ENCODE measurements around the gene PTGES2.
"Not testable (repeated sequence)": the region's sequence is repeated elsewhere in the genome, so short reads cannot be mapped to it uniquely, and the experiment has no call there.

PTGES2 gene

GRCh38 chr9:128113526-128114325 lies 13.8 kb downstream of the PTGES2 start:
- DNase-seq (ENCODE audit: insufficient read length, low spot score) (no peak), FAIRE-seq (no peak)
- TF ChIP-seq PAX5 (IDR thresholded peaks at IDR 0.05; ENCODE audit: insufficient read depth, low read length, severe bottlenecking) (no peak), POU2F2 (IDR thresholded peaks at IDR 0.05; ENCODE audit: low read depth, low read length) (no peak), POLR2A (IDR thresholded peaks at IDR 0.05; ENCODE audit: low read depth, low read length) (no peak), SPI1 (IDR thresholded peaks at IDR 0.05; ENCODE audit: low read depth, low read length) (no peak), TAF1 (IDR thresholded peaks at IDR 0.05; ENCODE audit: low read depth, low read length) (no peak), POLR2AphosphoS5 (IDR thresholded peaks at IDR 0.05; ENCODE audit: low read depth, low read length) (no peak)

GRCh38 chr9:128111726-128112125 lies 15.8 kb downstream of the PTGES2 start:
- FAIRE-seq; DNase-seq (ENCODE audit: insufficient read length, low spot score): not testable (repeated sequence)

- no peak for FAIRE-seq
These were observed 18.3 kb downstream of the PTGES2 start for GRCh38 chr9:128109050-128109709.

GRCh38 chr9:128108269-128109049 lies 19.1 kb downstream of the PTGES2 start:
- TF ChIP-seq SPI1 (IDR thresholded peaks at IDR 0.05; ENCODE audit: low read depth, low read length): no peak
- no peak for TF ChIP-seq PAX5 (IDR thresholded peaks at IDR 0.05; ENCODE audit: insufficient read depth, low read length, severe bottlenecking)
- TF ChIP-seq POLR2AphosphoS5 (IDR thresholded peaks at IDR 0.05; ENCODE audit: low read depth, low read length): no peak
- no peak for TF ChIP-seq POU2F2 (IDR thresholded peaks at IDR 0.05; ENCODE audit: low read depth, low read length)
- no peak for TF ChIP-seq POLR2A (IDR thresholded peaks at IDR 0.05; ENCODE audit: low read depth, low read length)
- no peak for TF ChIP-seq TAF1 (IDR thresholded peaks at IDR 0.05; ENCODE audit: low read depth, low read length)
- DNase-seq (ENCODE audit: insufficient read length, low spot score): no peak
- FAIRE-seq: no peak

More at GRCh38 chr9:128109050-128109709, 18.3 kb downstream of the PTGES2 start:
- TF ChIP-seq POLR2A (IDR thresholded peaks at IDR 0.05; ENCODE audit: low read depth, low read length) (no peak), POU2F2 (IDR thresholded peaks at IDR 0.05; ENCODE audit: low read depth, low read length) (no peak), PAX5 (IDR thresholded peaks at IDR 0.05; ENCODE audit: insufficient read depth, low read length, severe bottlenecking) (no peak), SPI1 (IDR thresholded peaks at IDR 0.05; ENCODE audit: low read depth, low read length) (no peak), TAF1 (IDR thresholded peaks at IDR 0.05; ENCODE audit: low read depth, low read length) (no peak)
- DNase-seq (ENCODE audit: insufficient read length, low spot score): no peak

GRCh38 chr9:128107468-128108268 lies 19.9 kb downstream of the PTGES2 start:
- no peak for FAIRE-seq
- TF ChIP-seq SPI1 (IDR thresholded peaks at IDR 0.05; ENCODE audit: low read depth, low read length) (no peak), POU2F2 (IDR thresholded peaks at IDR 0.05; ENCODE audit: low read depth, low read length) (no peak), POLR2AphosphoS5 (IDR thresholded peaks at IDR 0.05; ENCODE audit: low read depth, low read length) (no peak), PAX5 (IDR thresholded peaks at IDR 0.05; ENCODE audit: insufficient read depth, low read length, severe bottlenecking) (no peak), POLR2A (IDR thresholded peaks at IDR 0.05; ENCODE audit: low read depth, low read length) (no peak; the same call in 1 of the 2 replicates), TAF1 (IDR thresholded peaks at IDR 0.05; ENCODE audit: low read depth, low read length) (no peak)
- no peak for DNase-seq (ENCODE audit: insufficient read length, low spot score)

- DNase-seq (ENCODE audit: insufficient read length, low spot score) (no peak), FAIRE-seq (no peak)
- TF ChIP-seq POU2F2 (IDR thresholded peaks at IDR 0.05; ENCODE audit: low read depth, low read length) (no peak), PAX5 (IDR thresholded peaks at IDR 0.05; ENCODE audit: insufficient read depth, low read length, severe bottlenecking) (no peak), TAF1 (IDR thresholded peaks at IDR 0.05; ENCODE audit: low read depth, low read length) (no peak), SPI1 (IDR thresholded peaks at IDR 0.05; ENCODE audit: low read depth, low read length) (no peak), POLR2A (IDR thresholded peaks at IDR 0.05; ENCODE audit: low read depth, low read length) (no peak), POLR2AphosphoS5 (IDR thresholded peaks at IDR 0.05; ENCODE audit: low read depth, low read length) (no peak)
These were observed 20.5 kb downstream of the PTGES2 start for GRCh38 chr9:128106940-128107467.

GRCh38 chr9:128106181-128106939 lies 21.2 kb downstream of the PTGES2 start:
- DNase-seq (ENCODE audit: insufficient read length, low spot score) (no peak), FAIRE-seq (no peak)
- TF ChIP-seq PAX5 (IDR thresholded peaks at IDR 0.05; ENCODE audit: insufficient read depth, low read length, severe bottlenecking) (no peak), POLR2AphosphoS5 (IDR thresholded peaks at IDR 0.05; ENCODE audit: low read depth, low read length) (no peak), POU2F2 (IDR thresholded peaks at IDR 0.05; ENCODE audit: low read depth, low read length) (no peak), SPI1 (IDR thresholded peaks at IDR 0.05; ENCODE audit: low read depth, low read length) (no peak), TAF1 (IDR thresholded peaks at IDR 0.05; ENCODE audit: low read depth, low read length) (no peak), POLR2A (IDR thresholded peaks at IDR 0.05; ENCODE audit: low read depth, low read length) (no peak)

GRCh38 chr9:128105538-128106175 lies 21.9 kb downstream of the PTGES2 start:
- DNase-seq (ENCODE audit: insufficient read length, low spot score) (no peak), FAIRE-seq (no peak)
- TF ChIP-seq PAX5 (IDR thresholded peaks at IDR 0.05; ENCODE audit: insufficient read depth, low read length, severe bottlenecking): no peak
- no peak for TF ChIP-seq SPI1 (IDR thresholded peaks at IDR 0.05; ENCODE audit: low read depth, low read length)
- TF ChIP-seq TAF1 (IDR thresholded peaks at IDR 0.05; ENCODE audit: low read depth, low read length): no peak
- no peak for TF ChIP-seq POLR2A (IDR thresholded peaks at IDR 0.05; ENCODE audit: low read depth, low read length)
- no peak for TF ChIP-seq POU2F2 (IDR thresholded peaks at IDR 0.05; ENCODE audit: low read depth, low read length)
- no peak for TF ChIP-seq POLR2AphosphoS5 (IDR thresholded peaks at IDR 0.05; ENCODE audit: low read depth, low read length)
